GM18505 (cell line): Measurements from ENCODE around the gene KLHL17.
"Not testable (repeated sequence)": the region's sequence is repeated elsewhere in the genome, so short reads cannot be mapped to it uniquely, and the experiment has no call there.

Experiments
- ATAC-seq: cut with Tn5 transposase; IDR thresholded peaks from one replicate; pipeline ENCODE4 v1.9.1; 2021; ENCODE audit not compliant: unreplicated experiment
- POLR2A ChIP-seq: IDR thresholded peaks from 4 replicates; pipeline ENCODE4 v1.6.1; 2011; ENCODE audit warnings: borderline replicate concordance; ENCODE audit not compliant: insufficient read depth, insufficient read length; ENCODE audit errors: extremely low read depth

The KLHL17 gene

DNA sequence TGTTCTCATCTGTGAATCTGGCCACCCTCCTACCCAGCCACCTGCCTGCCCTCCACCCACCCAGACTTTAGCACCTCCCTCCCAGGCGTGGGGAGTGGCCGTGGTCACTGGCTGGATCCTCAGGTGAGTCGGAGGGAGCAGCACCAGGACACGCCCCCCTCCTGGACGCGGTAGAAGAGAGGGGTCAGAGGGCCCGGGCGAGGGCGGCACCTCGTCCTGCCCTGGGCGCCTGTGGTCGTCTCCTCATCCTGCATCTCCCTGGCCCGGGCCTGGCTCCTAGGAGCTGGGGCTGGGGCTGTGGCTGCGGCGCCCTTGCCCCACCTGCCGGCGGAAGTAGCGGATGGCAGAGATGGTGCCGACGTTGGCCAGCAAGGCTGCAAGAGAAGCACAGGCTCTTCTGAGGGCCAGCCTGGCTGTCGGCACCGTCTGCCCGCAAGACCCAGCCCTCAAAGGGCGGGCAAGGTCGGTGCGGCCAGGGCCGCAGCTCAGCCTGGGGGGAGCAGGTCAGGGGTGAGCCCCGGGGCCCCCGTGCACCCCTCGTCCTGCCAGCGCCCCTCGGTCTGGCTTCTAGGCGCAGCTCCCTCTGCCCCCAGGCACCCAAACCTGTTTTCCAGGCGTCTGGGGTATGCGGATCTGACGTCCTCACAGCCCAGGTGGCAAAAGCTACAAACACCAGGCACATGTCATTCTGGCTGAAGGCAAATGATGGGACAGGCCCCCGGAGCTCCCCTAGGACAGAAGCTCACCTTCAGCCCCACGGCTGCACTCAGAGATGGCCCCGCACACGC lies 15.7 kb downstream of the KLHL17 start:
- no peak for ATAC-seq

GRCh38 chr1:976791-977190 lies 16.4 kb downstream of the KLHL17 start:
- not testable (repeated sequence) for ATAC-seq

More for the DNA sequence above, 15.7 kb downstream of the KLHL17 start:
- no peak for TF ChIP-seq POLR2A

GRCh38 chr1:978069-978834 lies 17.9 kb downstream of the KLHL17 start:
- ATAC-seq: no peak
- TF ChIP-seq POLR2A: no peak

- no peak for TF ChIP-seq POLR2A
- no peak for ATAC-seq
These were observed 18.7 kb downstream of the KLHL17 start for GRCh38 chr1:978835-979743.

DNA sequence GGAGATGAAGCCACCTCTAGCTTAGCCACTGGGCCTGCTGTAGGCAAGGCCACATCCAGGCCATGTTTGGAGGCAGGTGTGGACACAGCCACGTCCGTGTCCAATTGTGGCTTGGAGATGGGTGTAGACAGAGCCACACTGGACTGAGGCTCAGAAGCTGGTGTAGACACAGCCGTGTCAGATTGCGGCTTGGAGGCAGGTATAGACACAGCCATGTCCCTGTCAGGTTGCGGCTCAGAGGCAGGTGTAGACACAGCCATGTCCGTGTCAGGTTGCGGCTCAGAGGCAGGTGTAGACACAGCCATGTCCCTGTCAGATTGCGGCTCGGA lies 19.3 kb downstream of the KLHL17 start:
- TF ChIP-seq POLR2A: no peak
- ATAC-seq: no peak

- TF ChIP-seq POLR2A: no peak
- no peak for ATAC-seq
These were observed 19.8 kb downstream of the KLHL17 start for GRCh38 chr1:980137-980571.

- no peak for TF ChIP-seq POLR2A
- no peak for ATAC-seq
These were observed 20.4 kb downstream of the KLHL17 start for GRCh38 chr1:980602-981395.

- no peak for ATAC-seq
- TF ChIP-seq POLR2A: no peak
These were observed 21.1 kb downstream of the KLHL17 start for GRCh38 chr1:981491-981954.

DNA sequence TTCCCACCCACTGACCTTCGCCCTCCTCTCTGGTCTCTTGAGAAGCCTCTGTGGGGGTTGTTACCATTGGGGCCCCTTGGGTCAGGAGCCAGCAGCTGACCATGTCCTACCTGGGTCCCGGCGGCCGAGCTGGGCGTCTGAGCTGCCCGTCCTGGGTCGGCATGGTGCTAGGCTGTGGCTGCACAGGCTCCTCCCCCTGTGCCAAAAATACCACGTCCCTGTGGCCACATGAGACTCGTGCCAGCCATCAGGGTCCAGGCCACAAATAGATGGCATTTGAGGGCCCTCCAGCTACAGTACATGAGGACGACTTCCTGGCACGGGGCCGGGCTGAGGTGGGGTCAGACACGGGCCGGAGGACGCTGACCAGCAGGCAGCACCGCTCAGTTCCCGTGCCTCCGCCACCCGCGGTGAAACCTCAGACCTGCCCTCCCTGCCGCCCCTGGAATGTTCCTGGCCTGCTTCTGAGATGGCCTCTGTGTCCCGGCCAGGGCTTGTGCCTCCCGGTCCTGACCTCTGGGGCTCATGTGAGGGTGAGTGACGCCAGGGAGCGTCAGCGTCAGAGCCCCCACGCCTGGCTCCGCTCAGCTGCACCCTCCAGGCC lies 21.7 kb downstream of the KLHL17 start, which contains the start of gene PERM1:
Gene PERM1 (minus strand): TSS at position 139 of the 604 bp plus-strand sequence. CDS start 1,064 bp downstream, outside the sequence.
- no peak for TF ChIP-seq POLR2A
- ATAC-seq: no peak

GRCh38 chr1:982765-983436 lies 22.5 kb downstream of the KLHL17 start:
- no peak for ATAC-seq
- TF ChIP-seq POLR2A: no peak

- ATAC-seq: no peak
- TF ChIP-seq POLR2A: no peak
These were observed 23.6 kb downstream of the KLHL17 start for GRCh38 chr1:983798-984475.
